ENCODE data around the gene EVA1C.

Gene EVA1C

GRCh38 chr21:32418146-32418545, 5.6 kb downstream of the EVA1C start:
- H3K4me1 ChIP-seq (ENCODE audit: control insufficient read depth in 2 of 2, insufficient read depth in 1 of 2, low read depth in 1 of 2, low read length in 2 of 2), result peaks cover 11 to 12% of the 10 kb centered on the region in 2 donors
- H3K4me3 ChIP-seq (ENCODE audit: low read length in 2 of 2), result no peak overlapping the region
- no peak overlapping the region for H2BK5ac ChIP-seq (ENCODE audit: low read length)
- H3K18ac ChIP-seq (ENCODE audit: low read length), result no peak overlapping the region
- WGBS, 2 donors (ENCODE audit: extremely low coverage in 2 of 2, insufficient read length in 2 of 2, insufficient replicate concordance in 1 of 2), result no CpG with 5 or more reads among the region's 4 CpGs
- no peaks in the 10 kb centered on the region for H3K79me1 ChIP-seq (ENCODE audit: low read depth, low read length)
- H3K27me3 ChIP-seq (ENCODE audit: control insufficient read depth in 3 of 3, insufficient read depth in 3 of 3, low read depth in 1 of 3, low read length in 3 of 3), result peaks cover 6 to 46% (median 14%) of the 10 kb centered on the region in 3 experiments
- H3K9ac ChIP-seq (ENCODE audit: low read depth, low read length, poor library complexity), result no peak overlapping the region
- H2BK15ac ChIP-seq (ENCODE audit: low read length), result no peak overlapping the region
- no peak overlapping the region for H4K8ac ChIP-seq (ENCODE audit: low read depth, low read length)
- no peaks in the 10 kb centered on the region for H3K9me3 ChIP-seq (replicated peaks in 1 of 2; ENCODE audit: control insufficient read depth in 2 of 2, insufficient read depth in 1 of 2, low read depth in 1 of 2, low read length in 2 of 2)
- H3K14ac ChIP-seq (ENCODE audit: low read length), result no peak overlapping the region
- no peak overlapping the region for H4K91ac ChIP-seq (ENCODE audit: low read depth, low read length, poor library complexity)
- no peak overlapping the region for H3K4me2 ChIP-seq (ENCODE audit: insufficient read depth, low read length, poor library complexity, severe bottlenecking)
- no peak overlapping the region for H3K27ac ChIP-seq (replicated peaks; ENCODE audit: low read length)
- H2BK120ac ChIP-seq (ENCODE audit: low read depth, low read length), result no peak overlapping the region
- no peak overlapping the region for H3K23ac ChIP-seq (ENCODE audit: low read depth, low read length, poor library complexity)
- DNase-seq (ENCODE audit: low spot score), result no peak
- H2AFZ ChIP-seq (ENCODE audit: low read length), result no peak overlapping the region
- no peak overlapping the region for H2BK12ac ChIP-seq (ENCODE audit: low read length)
- no peaks in the 10 kb centered on the region for H3K36me3 ChIP-seq (replicated peaks in 1 of 2; ENCODE audit: control insufficient read depth in 2 of 2, insufficient read depth in 2 of 2, low read length in 2 of 2)
- no peak overlapping the region for H2AK5ac ChIP-seq (ENCODE audit: low read depth, low read length)
- no peak overlapping the region for H3K4ac ChIP-seq (ENCODE audit: low read length)

GRCh38 chr21:32422064-32422463, 9.6 kb downstream of the EVA1C start:
- no peak overlapping the region for H3K4ac ChIP-seq (ENCODE audit: low read length)
- H3K79me1 ChIP-seq (ENCODE audit: low read depth, low read length), result no peaks in the 10 kb centered on the region
- H3K27ac ChIP-seq (replicated peaks; ENCODE audit: low read length), result no peak overlapping the region
- H3K4me2 ChIP-seq (ENCODE audit: insufficient read depth, low read length, poor library complexity, severe bottlenecking), result no peak overlapping the region
- H3K18ac ChIP-seq (ENCODE audit: low read length), result no peak overlapping the region
- no peak overlapping the region for H3K14ac ChIP-seq (ENCODE audit: low read length)
- no peaks in the 10 kb centered on the region for H3K36me3 ChIP-seq (replicated peaks in 1 of 2; ENCODE audit: control insufficient read depth in 2 of 2, insufficient read depth in 2 of 2, low read length in 2 of 2)
- DNase-seq (ENCODE audit: low spot score), result no peak
- no peaks in the 10 kb centered on the region for H3K4me1 ChIP-seq (ENCODE audit: control insufficient read depth in 2 of 2, insufficient read depth in 1 of 2, low read depth in 1 of 2, low read length in 2 of 2)
- H2AFZ ChIP-seq (ENCODE audit: low read length), result no peak overlapping the region
- no peak overlapping the region for H3K9ac ChIP-seq (ENCODE audit: low read depth, low read length, poor library complexity)
- H3K27me3 ChIP-seq (ENCODE audit: control insufficient read depth in 3 of 3, insufficient read depth in 3 of 3, low read depth in 1 of 3, low read length in 3 of 3), result peaks cover 0 to 33% (median 0%) of the 10 kb centered on the region in 3 experiments
- H2BK5ac ChIP-seq (ENCODE audit: low read length), result no peak overlapping the region
- H2BK120ac ChIP-seq (ENCODE audit: low read depth, low read length), result no peak overlapping the region
- no CpG with 5 or more reads among the region's 2 CpGs for WGBS, 2 donors (ENCODE audit: extremely low coverage in 2 of 2, insufficient read length in 2 of 2, insufficient replicate concordance in 1 of 2)
- H3K4me3 ChIP-seq (ENCODE audit: low read length in 2 of 2), result no peak overlapping the region
- H3K23ac ChIP-seq (ENCODE audit: low read depth, low read length, poor library complexity), result no peak overlapping the region
- H4K8ac ChIP-seq (ENCODE audit: low read depth, low read length), result no peak overlapping the region
- H2BK15ac ChIP-seq (ENCODE audit: low read length), result no peak overlapping the region
- H2AK5ac ChIP-seq (ENCODE audit: low read depth, low read length), result no peak overlapping the region
- H3K9me3 ChIP-seq (replicated peaks in 1 of 2; ENCODE audit: control insufficient read depth in 2 of 2, insufficient read depth in 1 of 2, low read depth in 1 of 2, low read length in 2 of 2), result no peaks in the 10 kb centered on the region
- no peak overlapping the region for H2BK12ac ChIP-seq (ENCODE audit: low read length)
- no peak overlapping the region for H4K91ac ChIP-seq (ENCODE audit: low read depth, low read length, poor library complexity)

GRCh38 chr21:32423320-32424190, 11.0 kb downstream of the EVA1C start:
- Histone ChIP-seq H3K27me3 (ENCODE audit: control insufficient read depth in 3 of 3, insufficient read depth in 3 of 3, low read depth in 1 of 3, low read length in 3 of 3) (peaks cover 0 to 21% (median 0%) of the 10 kb centered on the region in 3 experiments), H3K4me1 (ENCODE audit: control insufficient read depth in 2 of 2, insufficient read depth in 1 of 2, low read depth in 1 of 2, low read length in 2 of 2) (no peaks in the 10 kb centered on the region), H3K36me3 (replicated peaks in 1 of 2; ENCODE audit: control insufficient read depth in 2 of 2, insufficient read depth in 2 of 2, low read length in 2 of 2) (no peaks in the 10 kb centered on the region), H3K4me2 (ENCODE audit: insufficient read depth, low read length, poor library complexity, severe bottlenecking) (no peak overlapping the region), H3K14ac (ENCODE audit: low read length) (no peak overlapping the region), H3K4ac (ENCODE audit: low read length) (no peak overlapping the region), H3K9me3 (replicated peaks in 1 of 2; ENCODE audit: control insufficient read depth in 2 of 2, insufficient read depth in 1 of 2, low read depth in 1 of 2, low read length in 2 of 2) (no peaks in the 10 kb centered on the region), H3K27ac (replicated peaks; ENCODE audit: low read length) (no peak overlapping the region), H3K4me3 (ENCODE audit: low read length in 2 of 2) (no peak overlapping the region), H3K9ac (ENCODE audit: low read depth, low read length, poor library complexity) (no peak overlapping the region), H2BK120ac (ENCODE audit: low read depth, low read length) (no peak overlapping the region), H3K79me1 (ENCODE audit: low read depth, low read length) (no peaks in the 10 kb centered on the region), H2BK5ac (ENCODE audit: low read length) (no peak overlapping the region), H4K8ac (ENCODE audit: low read depth, low read length) (no peak overlapping the region), H2AK5ac (ENCODE audit: low read depth, low read length) (no peak overlapping the region), H4K91ac (ENCODE audit: low read depth, low read length, poor library complexity) (no peak overlapping the region), H2AFZ (ENCODE audit: low read length) (no peak overlapping the region), H2BK12ac (ENCODE audit: low read length) (no peak overlapping the region), H3K18ac (ENCODE audit: low read length) (no peak overlapping the region), H2BK15ac (ENCODE audit: low read length) (no peak overlapping the region), H3K23ac (ENCODE audit: low read depth, low read length, poor library complexity) (no peak overlapping the region)
- no peak for DNase-seq (ENCODE audit: low spot score)
- WGBS, 2 donors (ENCODE audit: extremely low coverage in 2 of 2, insufficient read length in 2 of 2, insufficient replicate concordance in 1 of 2), result no CpG with 5 or more reads among the region's 9 CpGs

- H3K23ac ChIP-seq (ENCODE audit: low read depth, low read length, poor library complexity), result no peak overlapping the region
These were observed 11.7 kb downstream of the EVA1C start for GRCh38 chr21:32424191-32424535.

More at GRCh38 chr21:32424191-32424535, 11.7 kb downstream of the EVA1C start:
- Histone ChIP-seq H3K79me1 (ENCODE audit: low read depth, low read length) (no peaks in the 10 kb centered on the region), H2BK120ac (ENCODE audit: low read depth, low read length) (no peak overlapping the region), H3K9ac (ENCODE audit: low read depth, low read length, poor library complexity) (no peak overlapping the region), H2AFZ (ENCODE audit: low read length) (no peak overlapping the region), H3K14ac (ENCODE audit: low read length) (no peak overlapping the region), H3K27ac (replicated peaks; ENCODE audit: low read length) (no peak overlapping the region), H3K4me1 (ENCODE audit: control insufficient read depth in 2 of 2, insufficient read depth in 1 of 2, low read depth in 1 of 2, low read length in 2 of 2) (no peaks in the 10 kb centered on the region), H3K4me2 (ENCODE audit: insufficient read depth, low read length, poor library complexity, severe bottlenecking) (no peak overlapping the region), H3K9me3 (replicated peaks in 1 of 2; ENCODE audit: control insufficient read depth in 2 of 2, insufficient read depth in 1 of 2, low read depth in 1 of 2, low read length in 2 of 2) (no peaks in the 10 kb centered on the region), H3K4me3 (ENCODE audit: low read length in 2 of 2) (no peak overlapping the region), H2AK5ac (ENCODE audit: low read depth, low read length) (no peak overlapping the region), H3K36me3 (replicated peaks in 1 of 2; ENCODE audit: control insufficient read depth in 2 of 2, insufficient read depth in 2 of 2, low read length in 2 of 2) (no peaks in the 10 kb centered on the region), H2BK15ac (ENCODE audit: low read length) (no peak overlapping the region), H3K18ac (ENCODE audit: low read length) (no peak overlapping the region), H4K91ac (ENCODE audit: low read depth, low read length, poor library complexity) (no peak overlapping the region), H4K8ac (ENCODE audit: low read depth, low read length) (no peak overlapping the region), H3K27me3 (ENCODE audit: control insufficient read depth in 3 of 3, insufficient read depth in 3 of 3, low read depth in 1 of 3, low read length in 3 of 3) (peaks cover 0 to 21% (median 0%) of the 10 kb centered on the region in 3 experiments), H2BK5ac (ENCODE audit: low read length) (no peak overlapping the region), H2BK12ac (ENCODE audit: low read length) (no peak overlapping the region), H3K4ac (ENCODE audit: low read length) (no peak overlapping the region)
- no peak for DNase-seq (ENCODE audit: low spot score)
- WGBS, 2 donors (ENCODE audit: extremely low coverage in 2 of 2, insufficient read length in 2 of 2, insufficient replicate concordance in 1 of 2), result no CpG with 5 or more reads among the region's 2 CpGs
